ENCODE measurements around the gene OR2M4.

OR2M4 gene

DNA sequence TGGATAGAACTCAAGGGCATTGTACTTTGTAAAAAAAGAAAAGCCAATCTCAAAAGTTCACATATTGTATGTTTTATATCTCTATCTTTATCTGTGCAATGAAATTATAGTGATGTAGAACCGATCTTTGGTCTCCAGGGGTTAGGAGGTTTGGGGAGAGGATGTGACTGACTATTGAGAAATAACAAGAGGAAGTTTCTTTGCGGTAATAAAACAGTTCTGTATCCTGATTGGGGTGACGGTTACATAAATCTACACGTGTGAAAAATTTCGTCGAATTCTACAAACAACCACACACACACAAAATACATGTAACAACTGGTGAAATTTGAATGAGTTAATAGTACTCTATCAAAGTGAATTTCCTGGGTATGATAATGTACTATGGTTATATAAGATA, 57.2 kb downstream of the OR2M4 start:
- Mint-ChIP-seq H3K4me3 (no peak overlapping the region), H3K9me3 (no peaks in the 10 kb centered on the region), H3K36me3 (no peaks in the 10 kb centered on the region), H3K27ac (no peak overlapping the region), H3K27me3 (no peaks in the 10 kb centered on the region), H3K4me1 (no peaks in the 10 kb centered on the region)
- no peak for DNase-seq
- CTCF ChIA-PET, result no interaction called here
